Suppressor macrophage treated with lipopolysaccharide for 1 hour (primary cell): ENCODE measurements around the gene LRRC19.
A peak's percentile ranks its signal among the peaks of the same experiment; 100 is the strongest.

Experiments used
- DNase-seq, 3 donors: peaks; one replicate each; pipeline ENCODE4 v3.0.0-alpha.2; 2020 to 2022

The LRRC19 gene

GRCh38 chr9:27005491-27005890 lies at the start of gene LRRC19:
Gene LRRC19, minus strand, starts transcription at chr9:27005672. Its CDS starts 5,978 bp downstream, at chr9:26999694.
- no peak for DNase-seq

- no peak for DNase-seq
These were observed 49.4 kb upstream of the LRRC19 start for GRCh38 chr9:27054841-27055240.

- no peak for DNase-seq
These were observed 48.7 kb upstream of the LRRC19 start for GRCh38 chr9:27054125-27054524.

- DNase-seq: peak in 1 of 3 donors; percentile 21
These were observed 48.0 kb upstream of the LRRC19 start for GRCh38 chr9:27053369-27054022.

GRCh38 chr9:27047136-27047535 lies 41.7 kb upstream of the LRRC19 start:
- peak; percentile 28 to 47 (median 39) for DNase-seq

GRCh38 chr9:27043176-27043575 lies 37.7 kb upstream of the LRRC19 start:
- no peak for DNase-seq

GRCh38 chr9:27042476-27042875 lies 37.0 kb upstream of the LRRC19 start:
- DNase-seq: no peak

- DNase-seq: no peak
These were observed 36.3 kb upstream of the LRRC19 start for GRCh38 chr9:27041746-27042145.

GRCh38 chr9:27037499-27037898 lies 32.0 kb upstream of the LRRC19 start:
- DNase-seq: no peak

- DNase-seq: peak; percentile 69 to 78 (median 75)
These were observed 28.4 kb upstream of the LRRC19 start for GRCh38 chr9:27033815-27034403.

- peak in 2 of 3 donors; percentile 14 to 28 for DNase-seq
These were observed 23.7 kb upstream of the LRRC19 start for GRCh38 chr9:27029186-27029585.

- DNase-seq: no peak
These were observed 17.4 kb upstream of the LRRC19 start for GRCh38 chr9:27022920-27023319.

- no peak for DNase-seq
These were observed 14.1 kb upstream of the LRRC19 start for GRCh38 chr9:27019589-27019988.

- DNase-seq: no peak
These were observed 1.9 kb downstream of the LRRC19 start for GRCh38 chr9:27003426-27004077.

- no peak for DNase-seq
These were observed 9.7 kb downstream of the LRRC19 start for GRCh38 chr9:26995810-26996209.

GRCh38 chr9:26983340-26983739 lies 22.1 kb downstream of the LRRC19 start:
- DNase-seq: no peak

GRCh38 chr9:26975728-26976707 lies 29.5 kb downstream of the LRRC19 start:
- DNase-seq: peak; percentile 70 to 74 (median 74)

- no peak for DNase-seq
These were observed 30.5 kb downstream of the LRRC19 start for GRCh38 chr9:26974927-26975326.

- no peak for DNase-seq
These were observed 31.5 kb downstream of the LRRC19 start for GRCh38 chr9:26973989-26974388.

- DNase-seq: no peak
These were observed 33.8 kb downstream of the LRRC19 start for GRCh38 chr9:26971721-26972120.

- no peak for DNase-seq
These were observed 48.6 kb downstream of the LRRC19 start for GRCh38 chr9:26956860-26957233.

- peak; percentile 99 to 100 (median 100) for DNase-seq
These were observed 49.3 kb downstream of the LRRC19 start, which contains the start of gene IFT74 for GRCh38 chr9:26955921-26956859. Gene IFT74, plus strand, starts transcription at chr9:26956412. Its CDS starts 5,556 bp downstream, at chr9:26961968.
